ENCODE data around the gene PHYH. TPM values are rescaled to one million over a fixed set of nuclear protein-coding genes. Genes with fewer than 3 reads are reported as not detected.

PHYH gene
- polyA plus RNA-seq, 3 donors = 5.5 to 19.6 (median 19.5) TPM

DNA sequence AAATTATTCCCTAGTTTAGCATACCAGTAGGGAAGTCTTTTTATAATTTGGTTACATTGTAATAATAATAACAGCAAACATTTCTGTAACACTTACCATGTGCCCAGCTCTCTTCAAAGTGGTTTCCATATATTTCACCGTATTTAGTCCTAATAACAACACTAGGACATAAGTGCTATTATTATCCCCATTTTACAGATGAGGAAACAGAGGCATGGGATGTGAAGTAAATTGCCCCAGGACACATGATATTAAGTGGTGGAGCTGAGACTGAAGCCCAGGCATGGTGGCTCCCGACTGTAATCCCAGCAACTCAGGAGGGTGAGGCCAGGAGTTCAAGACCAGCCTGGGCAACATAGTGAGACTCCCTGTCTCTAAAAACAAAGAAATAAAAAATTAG, 5.1 kb downstream of the PHYH start:
- no peak overlapping the region for H3K27ac ChIP-seq (ENCODE audit: low read depth in 1 of 2, low read length in 2 of 2)
- no peak overlapping the region for H3K4me3 ChIP-seq (replicated peaks in 1 of 3; ENCODE audit: low read depth in 2 of 3, low read length in 3 of 3)
- H2AFZ ChIP-seq (ENCODE audit: insufficient read depth, low read depth, low read length, poor library complexity, severe bottlenecking) = no peak overlapping the region
- peaks cover 22 to 23% of the 10 kb centered on the region in 2 donors for H3K36me3 Mint-ChIP-seq
- H3K27me3 ChIP-seq (ENCODE audit: control insufficient read depth in 2 of 2, insufficient read depth in 2 of 2, low read length in 2 of 2) = no peaks in the 10 kb centered on the region
- 80% methylated on average over 1 of the region's 2 CpGs for WGBS (ENCODE audit: insufficient coverage)
- H3K4me3 Mint-ChIP-seq = no peak overlapping the region
- peaks cover 7% of the 10 kb centered on the region for H3K4me1 Mint-ChIP-seq
- H3K9me3 Mint-ChIP-seq = peaks cover 0 to 2% (median 0%) of the 10 kb centered on the region in 7 donors
- peaks cover 6 to 9% of the 10 kb centered on the region in 2 donors for H3K4me1 ChIP-seq (ENCODE audit: control insufficient read depth in 1 of 2, insufficient read depth in 2 of 2, low read length in 2 of 2)
- no peak overlapping the region for H3K27ac Mint-ChIP-seq
- no peaks in the 10 kb centered on the region for H3K36me3 ChIP-seq (replicated peaks in 1 of 2; ENCODE audit: control insufficient read depth in 1 of 2, insufficient read depth in 2 of 2, low read length in 2 of 2)
- intact Hi-C loops (cut with micrococcal nuclease) = no loop called here
- DNase-seq = no peak
- H4K20me1 ChIP-seq (ENCODE audit: insufficient read depth, low read length) = no peaks in the 10 kb centered on the region
- H3K9ac ChIP-seq (ENCODE audit: insufficient read depth, low read length, poor library complexity, severe bottlenecking) = no peak overlapping the region
- peaks cover 0 to 3% (median 2%) of the 10 kb centered on the region in 3 donors for H3K27me3 Mint-ChIP-seq (ENCODE audit: low read depth in 3 of 3)
- no peak overlapping the region for H3K4me2 ChIP-seq (replicated peaks; ENCODE audit: extremely low read depth, low read length, poor library complexity, severe bottlenecking)
- no peaks in the 10 kb centered on the region for H3K79me2 ChIP-seq (ENCODE audit: insufficient read depth, low read length)
- TF ChIP-seq, protein P1, sequence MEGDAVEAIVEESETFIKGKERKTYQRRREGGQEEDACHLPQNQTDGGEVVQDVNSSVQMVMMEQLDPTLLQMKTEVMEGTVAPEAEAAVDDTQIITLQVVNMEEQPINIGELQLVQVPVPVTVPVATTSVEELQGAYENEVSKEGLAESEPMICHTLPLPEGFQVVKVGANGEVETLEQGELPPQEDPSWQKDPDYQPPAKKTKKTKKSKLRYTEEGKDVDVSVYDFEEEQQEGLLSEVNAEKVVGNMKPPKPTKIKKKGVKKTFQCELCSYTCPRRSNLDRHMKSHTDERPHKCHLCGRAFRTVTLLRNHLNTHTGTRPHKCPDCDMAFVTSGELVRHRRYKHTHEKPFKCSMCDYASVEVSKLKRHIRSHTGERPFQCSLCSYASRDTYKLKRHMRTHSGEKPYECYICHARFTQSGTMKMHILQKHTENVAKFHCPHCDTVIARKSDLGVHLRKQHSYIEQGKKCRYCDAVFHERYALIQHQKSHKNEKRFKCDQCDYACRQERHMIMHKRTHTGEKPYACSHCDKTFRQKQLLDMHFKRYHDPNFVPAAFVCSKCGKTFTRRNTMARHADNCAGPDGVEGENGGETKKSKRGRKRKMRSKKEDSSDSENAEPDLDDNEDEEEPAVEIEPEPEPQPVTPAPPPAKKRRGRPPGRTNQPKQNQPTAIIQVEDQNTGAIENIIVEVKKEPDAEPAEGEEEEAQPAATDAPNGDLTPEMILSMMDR (IDR thresholded peaks at IDR 0.05) = no peak
- no peaks in the 10 kb centered on the region for H3K9me3 ChIP-seq (replicated peaks in 1 of 2; ENCODE audit: control insufficient read depth in 1 of 2, insufficient read depth in 1 of 2, low read length in 2 of 2)

DNA sequence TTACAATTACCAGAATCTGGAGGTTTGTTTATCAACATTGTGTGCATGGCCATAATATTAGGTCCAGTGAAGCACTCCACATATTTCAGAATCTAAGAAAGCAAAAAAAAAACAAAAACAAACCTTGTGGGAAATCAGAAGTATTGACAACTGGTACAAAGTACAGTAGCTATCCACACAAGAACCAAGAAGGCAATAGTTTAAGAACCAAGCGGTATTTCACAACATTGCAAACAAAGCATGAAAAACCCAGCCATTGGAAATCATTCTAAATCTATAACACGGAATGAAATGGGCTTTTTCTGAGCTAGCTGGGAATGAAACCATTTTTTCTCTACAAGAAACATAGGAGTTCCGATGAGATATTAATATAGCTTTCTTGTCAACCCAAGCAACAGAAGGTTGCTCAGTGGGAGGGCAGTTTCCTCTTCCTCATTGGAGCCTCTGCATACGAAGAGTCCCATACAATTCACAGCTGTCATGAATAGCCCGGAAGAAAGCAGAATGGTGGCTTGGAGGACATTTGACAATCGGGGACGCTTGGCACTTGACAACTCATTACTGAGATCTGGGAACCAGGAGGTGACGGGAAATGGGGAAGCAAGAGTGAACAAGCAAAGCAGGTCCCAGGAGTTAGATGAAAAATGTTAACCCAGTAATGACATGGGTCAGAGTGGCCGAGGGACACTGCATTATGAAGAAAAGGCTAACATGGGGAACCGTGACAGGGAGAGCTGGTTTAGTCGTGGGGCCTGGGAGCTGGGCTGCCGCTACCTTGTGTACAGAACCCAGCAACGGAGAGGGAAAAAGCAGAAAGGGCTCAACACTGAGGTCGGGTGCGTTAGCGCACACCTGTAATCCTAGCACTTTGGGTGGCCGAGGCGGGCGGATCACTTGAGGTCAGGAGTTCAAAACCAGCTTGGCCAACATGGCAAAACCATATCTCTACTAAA, 7.8 kb downstream of the PHYH start:
- H3K9ac ChIP-seq (ENCODE audit: insufficient read depth, low read length, poor library complexity, severe bottlenecking) = no peak overlapping the region
- H3K9me3 Mint-ChIP-seq = peaks cover 0 to 2% (median 0%) of the 10 kb centered on the region in 7 donors
- H3K4me1 ChIP-seq (ENCODE audit: control insufficient read depth in 1 of 2, insufficient read depth in 2 of 2, low read length in 2 of 2) = no peaks in the 10 kb centered on the region
- H3K36me3 Mint-ChIP-seq = peaks cover 28 to 36% of the 10 kb centered on the region in 2 donors
- DNase-seq = no peak
- H3K27me3 ChIP-seq (ENCODE audit: control insufficient read depth in 2 of 2, insufficient read depth in 2 of 2, low read length in 2 of 2) = no peaks in the 10 kb centered on the region
- no peaks in the 10 kb centered on the region for H4K20me1 ChIP-seq (ENCODE audit: insufficient read depth, low read length)
- H3K4me1 Mint-ChIP-seq = no peaks in the 10 kb centered on the region
- H3K79me2 ChIP-seq (ENCODE audit: insufficient read depth, low read length) = no peaks in the 10 kb centered on the region
- TF ChIP-seq, protein P1 (IDR thresholded peaks at IDR 0.05) = no peak
- no peaks in the 10 kb centered on the region for H3K9me3 ChIP-seq (replicated peaks in 1 of 2; ENCODE audit: control insufficient read depth in 1 of 2, insufficient read depth in 1 of 2, low read length in 2 of 2)
- no peak overlapping the region for H2AFZ ChIP-seq (ENCODE audit: insufficient read depth, low read depth, low read length, poor library complexity, severe bottlenecking)
- H3K27me3 Mint-ChIP-seq (ENCODE audit: low read depth in 3 of 3) = peaks cover 0 to 4% (median 0%) of the 10 kb centered on the region in 3 donors
- WGBS (ENCODE audit: insufficient coverage) = 96% methylated on average over 10 of the region's 19 CpGs
- no peak overlapping the region for H3K4me3 ChIP-seq (replicated peaks in 1 of 3; ENCODE audit: low read depth in 2 of 3, low read length in 3 of 3)
- H3K27ac Mint-ChIP-seq = peak overlapping the region in 1 of 7 donors; percentile 62
- H3K4me3 Mint-ChIP-seq = no peak overlapping the region
- H3K4me2 ChIP-seq (replicated peaks; ENCODE audit: extremely low read depth, low read length, poor library complexity, severe bottlenecking) = no peak overlapping the region
- H3K27ac ChIP-seq (ENCODE audit: low read depth in 1 of 2, low read length in 2 of 2) = no peak overlapping the region
- no peaks in the 10 kb centered on the region for H3K36me3 ChIP-seq (replicated peaks in 1 of 2; ENCODE audit: control insufficient read depth in 1 of 2, insufficient read depth in 2 of 2, low read length in 2 of 2)
- intact Hi-C loops (cut with micrococcal nuclease) = no loop called here

Data from CD14-positive monocyte (primary cell).